SU-DHL-6 (cell line): ENCODE data around the gene OBSCN.

Experiments
- H2AFZ ChIP-seq: fragments of 200-600 bp; sonication (generic); 2 replicates; pipeline ENCODE4 v1.6.1; 2014; ENCODE audit warnings: low read depth, mild to moderate bottlenecking, moderate library complexity, mixed read lengths, antibody characterized with exemption, low read length; ENCODE audit not compliant: severe bottlenecking
- H3F3A ChIP-seq: fragments of 200-600 bp; shearing (Covaris generic); 2 replicates; pipeline ENCODE4 v1.6.0; 2016; ENCODE audit warnings: antibody characterized with exemption, mild to moderate bottlenecking; ENCODE audit not compliant: insufficient read depth
- H3K27ac ChIP-seq: fragments of 200-600 bp; sonication (generic); 2 replicates; pipeline ENCODE4 v1.5.1; 2016; ENCODE audit warnings: low read depth, mild to moderate bottlenecking, low read length, moderate library complexity, mixed read lengths
- H3K27me3 ChIP-seq: fragments of 200-600 bp; sonication (generic), shearing (Covaris generic); 2 replicates; pipeline ENCODE4 v1.6.0; 2014; ENCODE audit warnings: mild to moderate bottlenecking, low read length
- H3K36me3 ChIP-seq: fragments of 200-600 bp; sonication (generic); 2 replicates; pipeline ENCODE4 v1.6.1; 2014; ENCODE audit warnings: mild to moderate bottlenecking, low read length, mixed read lengths
- H3K4me2 ChIP-seq: fragments of 300-600, 200-600 bp; shearing (Covaris generic), sonication (generic); 2 replicates; pipeline ENCODE4 v1.6.0; 2014; ENCODE audit warnings: low read length, low read depth, mild to moderate bottlenecking; ENCODE audit not compliant: poor library complexity, severe bottlenecking
- H3K4me3 ChIP-seq: fragments of 200-600 bp; sonication (generic); 2 replicates; pipeline ENCODE4 v1.5.1; 2014; ENCODE audit warnings: antibody characterized with exemption, low read length, mild to moderate bottlenecking, mixed read lengths; ENCODE audit not compliant: insufficient read depth, poor library complexity, severe bottlenecking
- H3K79me2 ChIP-seq: fragments of 200-600 bp; sonication (generic); 2 replicates; pipeline ENCODE4 v1.6.1; 2014; ENCODE audit warnings: mild to moderate bottlenecking, low read length, moderate library complexity; ENCODE audit not compliant: insufficient read depth
- H3K9ac ChIP-seq: fragments of 200-600 bp; sonication (generic); 2 replicates; pipeline ENCODE4 v1.7.0; 2014; ENCODE audit warnings: mild to moderate bottlenecking, low read length
- H3K9me2 ChIP-seq: fragments of 200-600 bp; sonication (generic); replicated peaks from 2 replicates; pipeline ENCODE4 v1.6.1; 2014; ENCODE audit warnings: low read length; ENCODE audit not compliant: insufficient read depth
- H3K9me3 ChIP-seq: fragments of 200-600 bp; sonication (generic); 2 replicates; pipeline ENCODE4 v1.6.1; 2014; ENCODE audit warnings: low read length, mixed read lengths; ENCODE audit not compliant: insufficient read depth
- H4K20me1 ChIP-seq: fragments of 200-600 bp; sonication (generic); 2 replicates; pipeline ENCODE4 v1.6.1; 2014; ENCODE audit warnings: low read depth, mild to moderate bottlenecking, antibody characterized with exemption, low read length, moderate library complexity, mixed read lengths
- EZH2phosphoT487 ChIP-seq: fragments of 200-600 bp; sonication (generic), shearing (Covaris generic); conservative IDR thresholded peaks from 2 replicates; pipeline ENCODE4 v1.6.1; 2018; ENCODE audit warnings: mild to moderate bottlenecking, antibody characterized with exemption, low read length, moderate library complexity, mixed read lengths
- TF ChIP-seq, protein P1 (sequence below): fragments of 200-600 bp; sonication (generic); IDR thresholded peaks from one replicate; pipeline ENCODE4 v1.5.1; 2017; ENCODE audit warnings: antibody characterized with exemption, mild to moderate bottlenecking, low read length, moderate library complexity; ENCODE audit not compliant: insufficient read depth, poor library complexity, severe bottlenecking

The OBSCN gene

GRCh38 chr1:228272831-228273571, 65.2 kb downstream of the OBSCN start:
- Histone ChIP-seq H3K9me3 (no peaks in the 10 kb centered on the region), H3K27me3 (no peaks in the 10 kb centered on the region), H3F3A (no peaks in the 10 kb centered on the region), H3K9me2 (no peaks in the 10 kb centered on the region), H2AFZ (no peak overlapping the region), H4K20me1 (no peaks in the 10 kb centered on the region), H3K79me2 (no peaks in the 10 kb centered on the region), H3K27ac (no peak overlapping the region), H3K4me2 (no peak overlapping the region), H3K4me3 (no peak overlapping the region), H3K9ac (no peak overlapping the region), H3K36me3 (no peaks in the 10 kb centered on the region)
- no peak for TF ChIP-seq EZH2phosphoT487
- TF ChIP-seq, protein P1, sequence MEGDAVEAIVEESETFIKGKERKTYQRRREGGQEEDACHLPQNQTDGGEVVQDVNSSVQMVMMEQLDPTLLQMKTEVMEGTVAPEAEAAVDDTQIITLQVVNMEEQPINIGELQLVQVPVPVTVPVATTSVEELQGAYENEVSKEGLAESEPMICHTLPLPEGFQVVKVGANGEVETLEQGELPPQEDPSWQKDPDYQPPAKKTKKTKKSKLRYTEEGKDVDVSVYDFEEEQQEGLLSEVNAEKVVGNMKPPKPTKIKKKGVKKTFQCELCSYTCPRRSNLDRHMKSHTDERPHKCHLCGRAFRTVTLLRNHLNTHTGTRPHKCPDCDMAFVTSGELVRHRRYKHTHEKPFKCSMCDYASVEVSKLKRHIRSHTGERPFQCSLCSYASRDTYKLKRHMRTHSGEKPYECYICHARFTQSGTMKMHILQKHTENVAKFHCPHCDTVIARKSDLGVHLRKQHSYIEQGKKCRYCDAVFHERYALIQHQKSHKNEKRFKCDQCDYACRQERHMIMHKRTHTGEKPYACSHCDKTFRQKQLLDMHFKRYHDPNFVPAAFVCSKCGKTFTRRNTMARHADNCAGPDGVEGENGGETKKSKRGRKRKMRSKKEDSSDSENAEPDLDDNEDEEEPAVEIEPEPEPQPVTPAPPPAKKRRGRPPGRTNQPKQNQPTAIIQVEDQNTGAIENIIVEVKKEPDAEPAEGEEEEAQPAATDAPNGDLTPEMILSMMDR, result no peak

- no peaks in the 10 kb centered on the region for H3F3A ChIP-seq
- no peaks in the 10 kb centered on the region for H3K36me3 ChIP-seq
- H3K9me3 ChIP-seq, result no peaks in the 10 kb centered on the region
- no peaks in the 10 kb centered on the region for H3K79me2 ChIP-seq
- no peak overlapping the region for H3K4me2 ChIP-seq
- H3K9me2 ChIP-seq, result no peaks in the 10 kb centered on the region
- no peak overlapping the region for H3K27ac ChIP-seq
- TF ChIP-seq, protein P1, result no peak
- no peak for TF ChIP-seq EZH2phosphoT487
- no peak overlapping the region for H2AFZ ChIP-seq
- no peak overlapping the region for H3K9ac ChIP-seq
- no peaks in the 10 kb centered on the region for H3K27me3 ChIP-seq
- H4K20me1 ChIP-seq, result no peaks in the 10 kb centered on the region
- H3K4me3 ChIP-seq, result no peak overlapping the region
These were observed 66.0 kb downstream of the OBSCN start for GRCh38 chr1:228273720-228274451.

GRCh38 chr1:228274452-228275178, 66.8 kb downstream of the OBSCN start:
- Histone ChIP-seq H3K36me3 (no peaks in the 10 kb centered on the region), H2AFZ (no peak overlapping the region), H3K9ac (no peak overlapping the region), H3K4me3 (no peak overlapping the region), H3K79me2 (no peaks in the 10 kb centered on the region), H3K4me2 (no peak overlapping the region), H3K9me3 (no peaks in the 10 kb centered on the region), H3F3A (no peaks in the 10 kb centered on the region), H3K27me3 (no peaks in the 10 kb centered on the region), H3K27ac (no peak overlapping the region), H4K20me1 (no peaks in the 10 kb centered on the region), H3K9me2 (no peaks in the 10 kb centered on the region)
- TF ChIP-seq EZH2phosphoT487, result no peak
- TF ChIP-seq, protein P1, result no peak
